OCI-LY7 (cell line): ENCODE measurements around the gene DHRS3. TPM values are rescaled to one million over a fixed set of nuclear protein-coding genes. Genes with fewer than 3 reads are reported as not detected.

Experiments
- BruUV-seq: library from RNA; stranded (reverse); fragments of 400-500 nt; replicated peaks from 2 replicates; lab custom pipeline; 2021; lab: Mats Ljungman, UMichigan
- CTCF ChIA-PET: fragments of 300-600 bp; sonication (Branson Sonifier 250); formaldehyde crosslinking; loops from one replicate; lab custom pipeline; 2022; ENCODE audit warnings: antibody characterized with exemption; ENCODE audit not compliant: unreplicated experiment; lab: Charles Lee
- POLR2A ChIA-PET: fragments of 300-600 bp; sonication (Branson Sonifier 250); formaldehyde crosslinking; loops from one replicate; lab custom pipeline; 2022; ENCODE audit warnings: antibody characterized with exemption; lab: Charles Lee
- DNase-seq: peaks from one replicate; pipeline ENCODE4 v3.0.0-alpha.2; 2015; ENCODE audit warnings: low spot score
- H2AFZ ChIP-seq: fragments of 200-600 bp; sonication (generic), shearing (Covaris generic); 2 replicates; pipeline ENCODE4 v1.6.1; 2014; ENCODE audit warnings: mild to moderate bottlenecking, antibody characterized with exemption, low read length, moderate library complexity
- H3K27ac ChIP-seq: fragments of 200-600 bp; sonication (generic); 2 replicates; pipeline ENCODE4 v1.5.1; 2014; ENCODE audit warnings: mixed run types, low read depth, mild to moderate bottlenecking, moderate library complexity, low read length, inconsistent platforms; ENCODE audit not compliant: poor library complexity, severe bottlenecking
- H3K36me3 ChIP-seq: fragments of 200-600 bp; sonication (generic); 2 replicates; pipeline ENCODE4 v1.6.1; 2014; ENCODE audit warnings: mild to moderate bottlenecking, antibody characterized with exemption, low read length, moderate library complexity, mixed read lengths; ENCODE audit not compliant: insufficient read depth
- H3K4me1 ChIP-seq: fragments of 200-600 bp; sonication (generic); 2 replicates; pipeline ENCODE4 v1.5.1; 2014; ENCODE audit warnings: mild to moderate bottlenecking, low read length; ENCODE audit not compliant: insufficient read depth, poor library complexity, severe bottlenecking
- H3K4me2 ChIP-seq: fragments of 200-600 bp; sonication (generic); 2 replicates; pipeline ENCODE4 v1.6.1; 2014; ENCODE audit warnings: mild to moderate bottlenecking, low read length
- H3K4me3 ChIP-seq: fragments of 200-600 bp; sonication (generic); 2 replicates; pipeline ENCODE4 v1.5.1; 2014; ENCODE audit warnings: mild to moderate bottlenecking, low read depth, low read length; ENCODE audit not compliant: poor library complexity, severe bottlenecking
- H3K79me2 ChIP-seq: fragments of 200-600 bp; sonication (generic); 2 replicates; pipeline ENCODE4 v1.6.1; 2016; ENCODE audit warnings: low read depth, mild to moderate bottlenecking, low read length, moderate library complexity, mixed read lengths; ENCODE audit not compliant: insufficient read depth
- H3K9me2 ChIP-seq: fragments of 200-600 bp; sonication (generic); 2 replicates; pipeline ENCODE4 v1.6.1; 2016; ENCODE audit warnings: mild to moderate bottlenecking, low read length, mixed read lengths; ENCODE audit not compliant: insufficient read depth
- H3K9me3 ChIP-seq: fragments of 200-600 bp; sonication (generic); 2 replicates; pipeline ENCODE4 v1.6.1; 2014; ENCODE audit warnings: mild to moderate bottlenecking, mixed run types, low read length, mixed read lengths
- H4K20me1 ChIP-seq: fragments of 200-600 bp; sonication (generic); 2 replicates; pipeline ENCODE4 v1.6.1; 2014; ENCODE audit warnings: mild to moderate bottlenecking, antibody characterized with exemption, low read length, moderate library complexity, mixed read lengths; ENCODE audit not compliant: insufficient read depth
- EZH2phosphoT487 ChIP-seq: fragments of 200-600 bp; sonication (generic); IDR thresholded peaks from 2 replicates; pipeline ENCODE4 v1.6.1; 2018; ENCODE audit warnings: low read depth, borderline replicate concordance, mild to moderate bottlenecking, mixed run types, antibody characterized with exemption, low read length, moderate library complexity, mixed read lengths
- intact Hi-C: fragments of 100-400 bp; cut with micrococcal nuclease; formaldehyde crosslinking; loops from one replicate; pipeline ENCODE4 v1.10.0; 2022; ENCODE audit not compliant: unreplicated experiment
- total RNA-seq, 2 experiments: library from RNA; depleted of rRNA in 1 of 2; stranded (reverse); fragments of >200 nt in 1 of 2; shearing (Covaris generic) in 1 of 2; gene quantifications; 2 replicates each; pipeline ENCODE4 v1.2.3, GENCODE V29; 2014 to 2022
- TF ChIP-seq, protein P1 (sequence below): fragments of 200-600 bp; sonication (generic); conservative IDR thresholded peaks from 2 replicates; pipeline ENCODE4 v1.5.1; 2014; ENCODE audit warnings: mild to moderate bottlenecking, antibody characterized with exemption, low read length, moderate library complexity, mixed read lengths

Gene DHRS3
- total RNA-seq, 2 experiments from 2014 or later, result not detected

- Histone ChIP-seq H3K9me3 (no peaks in the 10 kb centered on the region), H3K4me3 (no peak overlapping the region), H3K36me3 (no peaks in the 10 kb centered on the region), H3K27ac (no peak overlapping the region), H3K79me2 (no peaks in the 10 kb centered on the region), H3K4me2 (no peak overlapping the region), H3K4me1 (no peaks in the 10 kb centered on the region), H2AFZ (no peak overlapping the region), H4K20me1 (no peaks in the 10 kb centered on the region), H3K9me2 (no peaks in the 10 kb centered on the region)
- intact Hi-C loops, result no loop called here
- POLR2A ChIA-PET, result interaction anchor here (0.6 kb wide), 1 partner anchor 1189 kb away, joined by 5 read pairs; no protein-coding TSS in a partner anchor
- BruUV-seq, result no TSS peak
- CTCF ChIA-PET, result no interaction called here
- no peak for DNase-seq
- no peak for TF ChIP-seq EZH2phosphoT487
- TF ChIP-seq, protein P1, sequence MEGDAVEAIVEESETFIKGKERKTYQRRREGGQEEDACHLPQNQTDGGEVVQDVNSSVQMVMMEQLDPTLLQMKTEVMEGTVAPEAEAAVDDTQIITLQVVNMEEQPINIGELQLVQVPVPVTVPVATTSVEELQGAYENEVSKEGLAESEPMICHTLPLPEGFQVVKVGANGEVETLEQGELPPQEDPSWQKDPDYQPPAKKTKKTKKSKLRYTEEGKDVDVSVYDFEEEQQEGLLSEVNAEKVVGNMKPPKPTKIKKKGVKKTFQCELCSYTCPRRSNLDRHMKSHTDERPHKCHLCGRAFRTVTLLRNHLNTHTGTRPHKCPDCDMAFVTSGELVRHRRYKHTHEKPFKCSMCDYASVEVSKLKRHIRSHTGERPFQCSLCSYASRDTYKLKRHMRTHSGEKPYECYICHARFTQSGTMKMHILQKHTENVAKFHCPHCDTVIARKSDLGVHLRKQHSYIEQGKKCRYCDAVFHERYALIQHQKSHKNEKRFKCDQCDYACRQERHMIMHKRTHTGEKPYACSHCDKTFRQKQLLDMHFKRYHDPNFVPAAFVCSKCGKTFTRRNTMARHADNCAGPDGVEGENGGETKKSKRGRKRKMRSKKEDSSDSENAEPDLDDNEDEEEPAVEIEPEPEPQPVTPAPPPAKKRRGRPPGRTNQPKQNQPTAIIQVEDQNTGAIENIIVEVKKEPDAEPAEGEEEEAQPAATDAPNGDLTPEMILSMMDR, result no peak
Measured at GRCh38 chr1:12615865-12616708, 1.9 kb downstream of the DHRS3 start.

DNA sequence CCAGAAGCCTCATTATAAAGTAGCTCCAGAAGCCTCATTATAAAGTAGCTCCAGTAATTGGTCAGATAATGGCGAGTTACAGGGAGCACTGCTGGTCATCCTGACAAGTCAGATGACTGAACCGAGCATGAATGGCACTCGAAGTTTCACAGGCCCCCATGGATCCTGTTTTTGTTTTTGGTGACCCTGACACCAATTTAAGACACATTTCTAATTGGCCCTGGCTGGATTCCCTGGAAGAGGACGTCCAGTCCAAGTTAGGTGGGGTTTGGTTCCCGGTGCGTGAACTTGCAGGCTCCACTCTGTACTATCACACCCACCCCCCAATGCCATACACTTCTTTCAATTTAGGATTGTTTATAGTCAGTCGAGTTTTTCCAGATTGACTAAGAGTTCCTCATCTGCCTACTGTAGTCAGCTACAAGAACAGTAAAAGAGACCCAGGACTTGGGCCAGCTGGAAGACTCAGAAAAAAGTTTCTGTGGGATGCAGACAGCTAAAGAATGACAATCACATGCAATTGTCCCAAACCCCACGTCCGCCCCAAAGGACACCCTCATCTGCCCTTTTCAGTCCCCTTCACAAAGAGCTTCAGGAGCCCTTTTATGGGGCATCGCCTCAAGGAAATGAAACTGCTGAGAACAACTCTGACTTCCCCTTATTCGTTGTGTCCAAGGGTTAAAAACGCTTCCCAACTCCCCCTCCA lies 2.7 kb downstream of the DHRS3 start:
- no peaks in the 10 kb centered on the region for H3K9me3 ChIP-seq
- H3K36me3 ChIP-seq, result no peaks in the 10 kb centered on the region
- no peaks in the 10 kb centered on the region for H3K9me2 ChIP-seq
- H3K4me1 ChIP-seq, result no peaks in the 10 kb centered on the region
- H4K20me1 ChIP-seq, result no peaks in the 10 kb centered on the region
- intact Hi-C loops, result no loop called here
- H3K79me2 ChIP-seq, result no peaks in the 10 kb centered on the region
- H3K27ac ChIP-seq, result no peak overlapping the region
- no peak overlapping the region for H3K4me2 ChIP-seq
- no peak overlapping the region for H2AFZ ChIP-seq
- TF ChIP-seq, protein P1, result no peak
- no peak for TF ChIP-seq EZH2phosphoT487
- POLR2A ChIA-PET, result interaction anchor here (0.8 kb wide), 1 partner anchor 14 kb away, joined by 4 read pairs; no protein-coding TSS in a partner anchor
- no TSS peak for BruUV-seq
- no peak for DNase-seq
- no peak overlapping the region for H3K4me3 ChIP-seq
- CTCF ChIA-PET, result no interaction called here
